Progenitor cell of endocrine pancreas (in vitro differentiated cells): ENCODE results near the gene SLC23A1. TPM values are rescaled to one million over a fixed set of nuclear protein-coding genes. Genes with fewer than 3 reads are reported as not detected.

Source experiments
- DNase-seq: peaks from one replicate; pipeline ENCODE4 v3.0.0; 2021; ENCODE audit warnings: low spot score; ENCODE audit not compliant: unreplicated experiment
- H3K27ac Mint-ChIP-seq: 2 replicates; pipeline ENCODE4 v1.8.0; 2021; ENCODE audit warnings: mild to moderate bottlenecking, moderate library complexity, mixed read lengths
- H3K27me3 Mint-ChIP-seq: 2 replicates; pipeline ENCODE4 v1.8.0; 2021; ENCODE audit warnings: mixed read lengths
- H3K36me3 Mint-ChIP-seq: 2 replicates; pipeline ENCODE4 v1.8.0; 2022; ENCODE audit warnings: mixed read lengths; ENCODE audit not compliant: insufficient read depth
- H3K4me1 Mint-ChIP-seq: 2 replicates; pipeline ENCODE4 v1.8.0; 2021; ENCODE audit warnings: low read depth, mixed read lengths
- H3K4me3 Mint-ChIP-seq: 2 replicates; pipeline ENCODE4 v1.8.0; 2021; ENCODE audit warnings: low read depth, mild to moderate bottlenecking, moderate library complexity, mixed read lengths
- H3K9me3 Mint-ChIP-seq: 2 replicates; pipeline ENCODE4 v1.8.0; 2021; ENCODE audit warnings: low read depth, mixed read lengths
- total RNA-seq: library from RNA; stranded (reverse); gene quantifications from 2 replicates; pipeline ENCODE4 v1.2.1, GENCODE V29; 2021
- TF ChIP-seq, protein P1 (sequence below): fragments of 200-600 bp; sonication (generic); IDR thresholded peaks from one replicate; pipeline ENCODE4 v1.5.0; 2021; ENCODE audit warnings: antibody characterized with exemption, mild to moderate bottlenecking; ENCODE audit not compliant: unreplicated experiment

SLC23A1 gene
- total RNA-seq, 1 donor from 2014 or later = 0.48 TPM

DNA sequence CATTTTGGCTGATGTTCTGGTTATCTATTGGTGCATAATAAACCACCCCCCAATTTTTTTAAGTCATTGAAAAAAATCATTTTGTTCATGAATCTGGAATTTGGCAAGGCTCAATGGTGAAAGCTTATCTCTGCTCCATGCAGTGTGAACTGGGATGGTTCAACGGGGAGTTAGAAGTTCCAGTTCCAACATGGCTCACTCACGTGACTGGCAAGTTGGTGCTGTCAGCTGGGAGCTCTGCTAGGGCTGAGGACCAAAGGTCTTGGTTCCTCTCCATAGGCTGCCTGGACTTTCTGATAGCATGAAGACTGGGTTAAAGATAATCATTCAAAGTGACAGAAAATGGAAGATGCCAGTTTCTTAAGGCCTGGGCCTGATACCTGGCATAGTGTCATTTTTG lies 23.9 kb upstream of the SLC23A1 start:
- H3K36me3 Mint-ChIP-seq = no peaks in the 10 kb centered on the region
- DNase-seq = no peak
- H3K27ac Mint-ChIP-seq = no peak overlapping the region
- H3K27me3 Mint-ChIP-seq = no peaks in the 10 kb centered on the region
- H3K9me3 Mint-ChIP-seq = no peaks in the 10 kb centered on the region
- no peak overlapping the region for H3K4me3 Mint-ChIP-seq
- TF ChIP-seq, protein P1, sequence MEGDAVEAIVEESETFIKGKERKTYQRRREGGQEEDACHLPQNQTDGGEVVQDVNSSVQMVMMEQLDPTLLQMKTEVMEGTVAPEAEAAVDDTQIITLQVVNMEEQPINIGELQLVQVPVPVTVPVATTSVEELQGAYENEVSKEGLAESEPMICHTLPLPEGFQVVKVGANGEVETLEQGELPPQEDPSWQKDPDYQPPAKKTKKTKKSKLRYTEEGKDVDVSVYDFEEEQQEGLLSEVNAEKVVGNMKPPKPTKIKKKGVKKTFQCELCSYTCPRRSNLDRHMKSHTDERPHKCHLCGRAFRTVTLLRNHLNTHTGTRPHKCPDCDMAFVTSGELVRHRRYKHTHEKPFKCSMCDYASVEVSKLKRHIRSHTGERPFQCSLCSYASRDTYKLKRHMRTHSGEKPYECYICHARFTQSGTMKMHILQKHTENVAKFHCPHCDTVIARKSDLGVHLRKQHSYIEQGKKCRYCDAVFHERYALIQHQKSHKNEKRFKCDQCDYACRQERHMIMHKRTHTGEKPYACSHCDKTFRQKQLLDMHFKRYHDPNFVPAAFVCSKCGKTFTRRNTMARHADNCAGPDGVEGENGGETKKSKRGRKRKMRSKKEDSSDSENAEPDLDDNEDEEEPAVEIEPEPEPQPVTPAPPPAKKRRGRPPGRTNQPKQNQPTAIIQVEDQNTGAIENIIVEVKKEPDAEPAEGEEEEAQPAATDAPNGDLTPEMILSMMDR = no peak
- peaks cover 13% of the 10 kb centered on the region for H3K4me1 Mint-ChIP-seq

- Mint-ChIP-seq H3K4me3 (peak overlapping the region; percentile 98), H3K36me3 (peaks cover 2% of the 10 kb centered on the region), H3K27me3 (no peaks in the 10 kb centered on the region), H3K27ac (peak overlapping the region; percentile 99), H3K9me3 (no peaks in the 10 kb centered on the region), H3K4me1 (peaks cover 13% of the 10 kb centered on the region)
- DNase-seq = no peak
- TF ChIP-seq, protein P1 = no peak
Measured at GRCh38 chr5:139404484-139404840, 21.4 kb upstream of the SLC23A1 start.

DNA sequence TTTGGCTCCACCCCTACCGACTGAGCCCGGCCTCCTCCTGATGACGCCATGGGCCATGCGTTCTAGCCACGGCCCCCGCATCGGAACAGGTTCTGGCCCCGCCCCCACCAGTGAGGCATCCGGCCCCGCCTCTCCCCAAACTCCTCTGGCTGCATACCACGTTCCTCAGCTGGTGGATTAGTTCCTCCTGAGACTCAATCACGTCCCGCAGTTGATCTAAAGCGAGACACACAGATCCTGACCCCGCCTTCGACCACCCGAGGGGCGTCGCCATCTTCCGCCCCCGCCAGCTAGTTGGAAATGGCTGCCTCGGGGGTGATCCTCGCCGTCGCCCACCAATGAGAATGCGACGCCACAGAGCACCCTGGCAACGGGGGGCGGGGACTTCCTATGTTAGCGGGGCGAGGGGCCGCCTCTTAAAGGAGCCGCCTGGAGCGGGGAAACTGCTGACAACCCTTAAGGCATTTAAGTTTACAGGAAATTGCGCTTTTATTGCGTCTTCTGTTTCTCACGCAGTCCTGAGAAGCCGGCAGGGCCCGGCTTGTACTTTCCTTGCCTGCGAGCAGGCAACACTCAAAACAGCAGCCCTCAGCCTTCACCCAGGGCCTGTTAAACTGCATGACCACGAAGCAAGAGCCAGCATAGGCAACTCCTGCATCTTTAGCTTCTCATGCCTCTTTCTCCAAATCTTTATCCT lies 20.8 kb upstream of the SLC23A1 start, which contains the start of gene SPATA24:
Gene SPATA24, minus strand, starts transcription at position 303 of the 697 bp plus-strand sequence. Its CDS starts 29 bp downstream, at position 274.
- H3K9me3 Mint-ChIP-seq = no peaks in the 10 kb centered on the region
- H3K27me3 Mint-ChIP-seq = no peaks in the 10 kb centered on the region
- DNase-seq = peak; percentile 91
- TF ChIP-seq, protein P1 = no peak
- peak within 1 kb of the TSS; percentile 99 for H3K27ac Mint-ChIP-seq
- H3K4me3 Mint-ChIP-seq = peak within 1 kb of the TSS; percentile 98
- H3K4me1 Mint-ChIP-seq = peaks cover 13% of the 10 kb centered on the region
- peaks cover 2% of the 10 kb centered on the region for H3K36me3 Mint-ChIP-seq

- peaks cover 2% of the 10 kb centered on the region for H3K36me3 Mint-ChIP-seq
- no peaks in the 10 kb centered on the region for H3K27me3 Mint-ChIP-seq
- peaks cover 13% of the 10 kb centered on the region for H3K4me1 Mint-ChIP-seq
- peak overlapping the region; percentile 99 for H3K27ac Mint-ChIP-seq
- H3K4me3 Mint-ChIP-seq = peak overlapping the region; percentile 98
- no peak for DNase-seq
- TF ChIP-seq, protein P1 = no peak
- H3K9me3 Mint-ChIP-seq = no peaks in the 10 kb centered on the region
Measured at GRCh38 chr5:139403418-139403786, 20.3 kb upstream of the SLC23A1 start.

DNA sequence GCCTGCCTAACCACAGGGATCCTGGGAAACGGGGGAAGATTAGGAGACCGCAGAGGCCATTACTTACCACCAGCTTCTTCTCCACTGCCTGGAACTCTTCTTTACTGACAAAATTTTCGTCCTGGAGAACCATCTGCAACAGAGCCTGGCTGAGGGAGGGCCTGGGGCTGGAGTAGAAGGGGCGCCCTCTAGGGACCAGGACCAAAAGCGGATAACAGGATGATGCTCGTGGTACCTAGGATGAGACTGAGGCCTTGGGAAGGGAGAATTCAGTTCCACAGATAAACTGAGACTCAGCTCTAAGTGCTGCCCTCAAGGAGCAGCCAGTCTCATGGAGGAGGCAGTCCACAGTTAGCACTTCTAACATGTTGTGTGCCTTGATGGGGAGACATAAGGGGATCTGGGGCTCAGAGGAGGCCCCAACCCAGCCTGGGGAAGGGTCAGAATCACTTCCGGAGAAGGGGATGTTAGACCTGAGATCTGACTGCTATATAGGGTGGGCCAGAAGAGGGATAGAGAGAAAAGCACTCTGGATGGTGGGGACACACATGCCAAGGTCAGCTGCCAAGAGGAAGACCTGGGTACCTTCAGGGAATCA lies 19.6 kb upstream of the SLC23A1 start:
- Mint-ChIP-seq H3K27me3 (no peaks in the 10 kb centered on the region), H3K4me3 (peak overlapping the region; percentile 98), H3K27ac (peak overlapping the region; percentile 99), H3K36me3 (peaks cover 2% of the 10 kb centered on the region), H3K9me3 (no peaks in the 10 kb centered on the region), H3K4me1 (peaks cover 13% of the 10 kb centered on the region)
- TF ChIP-seq, protein P1 = peak; percentile 43
- no peak for DNase-seq
